ENCODE data around the gene ZDHHC4. TPM values are rescaled to one million over a fixed set of nuclear protein-coding genes. Genes with fewer than 3 reads are reported as not detected.

ZDHHC4 gene
- total RNA-seq, 6 experiments from 2014 or later = 18.4 to 27.7 (median 25.2) TPM

DNA sequence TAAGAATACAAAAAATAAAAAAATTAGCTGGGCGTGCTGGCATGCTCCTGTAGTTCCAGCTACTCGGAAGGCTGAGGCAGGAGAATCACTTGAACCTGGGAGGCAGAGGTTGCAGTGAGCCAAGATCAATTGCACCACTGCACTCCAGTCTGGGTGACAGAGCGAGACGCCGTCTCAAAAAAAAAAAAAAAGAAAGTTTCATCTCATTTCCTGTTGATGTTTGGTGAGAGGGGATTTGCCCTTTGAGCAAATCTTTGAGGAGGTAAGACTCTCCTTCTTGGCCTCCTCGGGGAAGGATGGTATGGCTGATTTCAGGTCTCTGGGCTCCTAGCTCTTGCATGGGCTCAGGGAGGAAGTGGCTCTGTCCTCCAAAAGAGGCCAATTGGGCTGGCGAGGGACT lies 22.4 kb upstream of the ZDHHC4 start:
- H3K4me3 Mint-ChIP-seq = no peak overlapping the region
- DNase-seq = no peak
- H3K9me3 Mint-ChIP-seq = no peaks in the 10 kb centered on the region
- no peaks in the 10 kb centered on the region for H3K36me3 Mint-ChIP-seq (ENCODE audit: low read depth)
- H3K27ac Mint-ChIP-seq = no peak overlapping the region
- H3K27me3 Mint-ChIP-seq (ENCODE audit: insufficient read depth) = peaks cover 7% of the 10 kb centered on the region
- TF ChIP-seq, protein P1, sequence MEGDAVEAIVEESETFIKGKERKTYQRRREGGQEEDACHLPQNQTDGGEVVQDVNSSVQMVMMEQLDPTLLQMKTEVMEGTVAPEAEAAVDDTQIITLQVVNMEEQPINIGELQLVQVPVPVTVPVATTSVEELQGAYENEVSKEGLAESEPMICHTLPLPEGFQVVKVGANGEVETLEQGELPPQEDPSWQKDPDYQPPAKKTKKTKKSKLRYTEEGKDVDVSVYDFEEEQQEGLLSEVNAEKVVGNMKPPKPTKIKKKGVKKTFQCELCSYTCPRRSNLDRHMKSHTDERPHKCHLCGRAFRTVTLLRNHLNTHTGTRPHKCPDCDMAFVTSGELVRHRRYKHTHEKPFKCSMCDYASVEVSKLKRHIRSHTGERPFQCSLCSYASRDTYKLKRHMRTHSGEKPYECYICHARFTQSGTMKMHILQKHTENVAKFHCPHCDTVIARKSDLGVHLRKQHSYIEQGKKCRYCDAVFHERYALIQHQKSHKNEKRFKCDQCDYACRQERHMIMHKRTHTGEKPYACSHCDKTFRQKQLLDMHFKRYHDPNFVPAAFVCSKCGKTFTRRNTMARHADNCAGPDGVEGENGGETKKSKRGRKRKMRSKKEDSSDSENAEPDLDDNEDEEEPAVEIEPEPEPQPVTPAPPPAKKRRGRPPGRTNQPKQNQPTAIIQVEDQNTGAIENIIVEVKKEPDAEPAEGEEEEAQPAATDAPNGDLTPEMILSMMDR (IDR thresholded peaks at IDR 0.05) = no peak
- no peaks in the 10 kb centered on the region for H3K4me1 Mint-ChIP-seq (ENCODE audit: low read depth)

DNA sequence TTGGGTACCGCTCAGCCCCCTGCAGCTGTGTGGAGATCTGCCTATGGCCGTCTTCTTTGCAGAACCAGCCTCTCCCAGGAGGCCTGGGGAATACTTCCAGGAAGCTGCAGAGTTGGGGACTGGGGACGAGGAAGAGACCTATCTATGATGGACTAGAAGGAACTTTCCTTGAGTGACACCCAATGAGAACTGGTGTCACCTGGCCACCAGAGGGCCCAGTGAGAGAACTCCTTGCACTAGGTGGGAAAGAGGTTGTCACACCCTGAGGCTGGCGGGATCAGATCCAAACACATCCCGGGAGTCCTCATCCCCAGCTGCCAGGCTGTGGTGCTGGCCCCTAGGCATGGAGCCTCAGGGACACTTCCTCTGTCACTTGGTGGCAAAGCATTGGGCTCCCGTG lies 21.1 kb upstream of the ZDHHC4 start:
- no peaks in the 10 kb centered on the region for H3K9me3 Mint-ChIP-seq
- no peaks in the 10 kb centered on the region for H3K36me3 Mint-ChIP-seq (ENCODE audit: low read depth)
- DNase-seq = no peak
- no peak overlapping the region for H3K4me3 Mint-ChIP-seq
- no peak overlapping the region for H3K27ac Mint-ChIP-seq
- H3K4me1 Mint-ChIP-seq (ENCODE audit: low read depth) = no peaks in the 10 kb centered on the region
- TF ChIP-seq, protein P1 (IDR thresholded peaks at IDR 0.05) = peak; percentile 32
- peaks cover 7% of the 10 kb centered on the region for H3K27me3 Mint-ChIP-seq (ENCODE audit: insufficient read depth)

DNA sequence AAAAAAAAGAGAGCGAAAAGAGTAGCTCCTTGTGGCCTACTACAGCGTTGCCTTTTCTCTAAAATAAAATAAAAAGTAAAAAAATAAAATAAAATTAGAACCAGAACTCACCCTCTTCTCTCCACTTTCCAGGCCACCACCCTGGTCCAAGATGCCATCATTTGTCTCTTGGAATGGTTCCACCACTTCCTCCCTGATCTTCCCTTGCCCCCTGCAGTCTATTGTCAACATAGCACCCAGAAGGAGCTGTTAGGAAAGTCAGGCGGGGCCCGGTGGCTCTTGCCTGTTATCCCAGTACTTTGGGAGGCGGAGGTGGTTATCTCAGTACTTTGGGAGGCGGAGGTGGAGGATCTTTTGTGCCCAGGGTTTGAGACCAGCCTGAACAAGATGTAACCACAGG lies 18.4 kb upstream of the ZDHHC4 start:
- H3K27me3 Mint-ChIP-seq (ENCODE audit: insufficient read depth) = peaks cover 6% of the 10 kb centered on the region
- peak; percentile 56 for DNase-seq
- H3K4me1 Mint-ChIP-seq (ENCODE audit: low read depth) = no peaks in the 10 kb centered on the region
- H3K4me3 Mint-ChIP-seq = no peak overlapping the region
- TF ChIP-seq, protein P1 (IDR thresholded peaks at IDR 0.05) = peak; percentile 66
- H3K36me3 Mint-ChIP-seq (ENCODE audit: low read depth) = no peaks in the 10 kb centered on the region
- H3K27ac Mint-ChIP-seq = no peak overlapping the region
- no peaks in the 10 kb centered on the region for H3K9me3 Mint-ChIP-seq

DNA sequence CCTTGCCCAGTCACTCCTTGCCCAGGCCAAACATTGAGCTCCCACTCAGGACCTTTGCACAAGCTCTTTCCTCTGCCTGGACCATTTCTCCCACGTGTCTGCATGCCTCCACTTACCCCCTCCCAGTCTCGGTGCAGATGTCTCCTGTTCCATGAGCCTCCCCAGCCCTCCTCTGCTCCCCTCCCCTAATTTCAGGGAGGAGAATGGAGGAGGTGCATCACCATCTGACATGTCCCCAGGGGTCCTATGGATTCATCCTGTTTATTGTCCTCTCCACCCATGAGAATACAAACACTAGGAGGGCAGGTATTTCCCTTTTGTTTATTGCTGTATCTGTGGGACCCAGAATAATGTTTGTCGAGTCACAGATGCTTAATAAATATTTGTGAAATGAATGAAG lies 17.4 kb upstream of the ZDHHC4 start:
- no peak for DNase-seq
- H3K9me3 Mint-ChIP-seq = no peaks in the 10 kb centered on the region
- H3K4me3 Mint-ChIP-seq = no peak overlapping the region
- no peak overlapping the region for H3K27ac Mint-ChIP-seq
- H3K36me3 Mint-ChIP-seq (ENCODE audit: low read depth) = no peaks in the 10 kb centered on the region
- TF ChIP-seq, protein P1 (IDR thresholded peaks at IDR 0.05) = no peak
- H3K4me1 Mint-ChIP-seq (ENCODE audit: low read depth) = no peaks in the 10 kb centered on the region
- H3K27me3 Mint-ChIP-seq (ENCODE audit: insufficient read depth) = peaks cover 10% of the 10 kb centered on the region

DNA sequence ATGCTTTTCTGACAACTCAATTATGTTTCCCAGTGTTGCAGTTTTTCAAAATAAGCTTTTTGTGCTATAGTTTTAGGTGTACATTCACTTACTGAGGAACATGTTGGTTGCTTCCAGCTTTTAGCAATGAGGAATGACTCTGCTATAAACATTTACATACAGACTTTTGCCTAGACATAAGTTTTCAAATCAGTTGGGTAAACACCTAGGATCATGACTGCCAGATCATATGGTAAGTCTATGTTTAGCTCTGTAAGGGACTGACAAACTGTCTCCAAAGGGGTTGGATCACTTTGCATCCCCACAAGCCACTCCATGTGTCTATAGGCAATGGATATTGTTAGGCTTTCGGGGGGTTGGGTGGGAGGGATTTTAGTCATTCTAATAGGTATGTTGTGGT lies 15.1 kb upstream of the ZDHHC4 start:
- Mint-ChIP-seq H3K4me1 (ENCODE audit: low read depth) (no peaks in the 10 kb centered on the region), H3K27me3 (ENCODE audit: insufficient read depth) (peaks cover 13% of the 10 kb centered on the region), H3K27ac (no peak overlapping the region)

More for the DNA sequence above, 15.1 kb upstream of the ZDHHC4 start:
- TF ChIP-seq, protein P1 (IDR thresholded peaks at IDR 0.05) = no peak
- no peaks in the 10 kb centered on the region for H3K9me3 Mint-ChIP-seq
- no peaks in the 10 kb centered on the region for H3K36me3 Mint-ChIP-seq (ENCODE audit: low read depth)
- H3K4me3 Mint-ChIP-seq = no peak overlapping the region
- no peak for DNase-seq
